Stimulated activated CD4-positive, alpha-beta T cell treated with anti-CD3 and anti-CD28 coated beads, Interleukin-1b, Interleukin-23, amount 100 ng/mL, for 24 hours (primary cell): ENCODE measurements around the gene AOC3.
"Not testable (repeated sequence)": the region's sequence is repeated elsewhere in the genome, so short reads cannot be mapped to it uniquely, and the experiment has no call there.

Experiments used
- DNase-seq, 4 experiments: peaks; one replicate each; pipeline ENCODE4 v3.0.0-alpha.2; 2020; ENCODE audit warnings: low read depth in 4 of 4, low spot score in 1 of 4

AOC3 gene

DNA sequence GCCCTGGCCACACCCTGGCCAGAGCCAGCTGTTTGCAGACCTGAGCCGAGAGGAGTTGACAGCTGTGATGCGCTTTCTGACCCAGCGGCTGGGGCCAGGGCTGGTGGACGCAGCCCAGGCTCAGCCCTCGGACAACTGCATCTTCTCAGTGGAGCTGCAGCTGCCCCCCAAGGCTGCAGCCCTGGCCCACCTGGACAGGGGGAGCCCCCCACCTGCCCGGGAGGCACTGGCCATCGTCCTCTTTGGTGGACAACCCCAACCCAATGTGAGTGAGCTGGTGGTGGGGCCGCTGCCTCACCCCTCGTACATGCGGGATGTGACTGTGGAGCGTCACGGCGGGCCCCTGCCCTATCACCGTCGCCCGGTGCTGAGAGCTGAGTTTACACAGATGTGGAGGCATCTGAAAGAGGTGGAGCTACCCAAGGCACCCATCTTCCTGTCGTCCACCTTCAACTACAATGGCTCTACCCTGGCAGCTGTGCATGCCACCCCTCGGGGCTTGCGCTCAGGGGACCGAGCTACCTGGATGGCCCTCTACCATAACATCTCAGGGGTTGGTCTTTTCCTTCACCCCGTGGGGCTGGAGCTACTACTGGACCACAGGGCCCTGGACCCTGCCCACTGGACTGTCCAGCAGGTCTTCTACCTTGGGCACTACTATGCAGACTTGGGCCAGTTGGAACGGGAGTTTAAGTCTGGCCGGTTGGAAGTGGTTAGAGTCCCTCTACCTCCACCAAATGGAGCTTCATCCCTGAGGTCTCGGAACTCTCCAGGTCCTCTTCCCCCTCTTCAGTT lies 6.0 kb upstream of the AOC3 start:
- no peak for DNase-seq

GRCh38 chr17:42845556-42845917 lies 5.5 kb upstream of the AOC3 start:
- no peak for DNase-seq

- DNase-seq = peak in 1 of 4 experiments; percentile 48
Observed at GRCh38 chr17:42845918-42846593, 4.9 kb upstream of the AOC3 start.

GRCh38 chr17:42846594-42847280 lies 4.3 kb upstream of the AOC3 start:
- DNase-seq = no peak

DNA sequence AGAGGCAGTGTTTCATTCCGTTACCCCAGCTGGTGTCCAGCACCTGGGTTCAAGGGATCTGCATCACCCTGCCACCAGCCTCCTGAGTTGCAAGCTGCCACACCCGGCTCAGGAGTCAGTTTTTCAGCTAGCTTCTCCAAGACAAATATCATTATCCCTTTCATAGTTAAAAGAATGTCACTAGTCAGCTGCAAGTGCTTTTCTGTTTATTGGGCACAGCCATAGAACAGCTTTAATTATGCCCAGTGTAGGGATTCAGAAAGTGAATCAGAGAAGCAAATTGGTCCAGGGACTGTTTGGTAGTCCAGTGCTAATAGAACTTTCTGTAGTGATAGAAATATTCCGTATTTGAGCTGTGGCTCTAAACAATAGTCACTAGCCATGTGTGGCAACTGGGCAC lies 2.9 kb upstream of the AOC3 start:
- DNase-seq = no peak

DNA sequence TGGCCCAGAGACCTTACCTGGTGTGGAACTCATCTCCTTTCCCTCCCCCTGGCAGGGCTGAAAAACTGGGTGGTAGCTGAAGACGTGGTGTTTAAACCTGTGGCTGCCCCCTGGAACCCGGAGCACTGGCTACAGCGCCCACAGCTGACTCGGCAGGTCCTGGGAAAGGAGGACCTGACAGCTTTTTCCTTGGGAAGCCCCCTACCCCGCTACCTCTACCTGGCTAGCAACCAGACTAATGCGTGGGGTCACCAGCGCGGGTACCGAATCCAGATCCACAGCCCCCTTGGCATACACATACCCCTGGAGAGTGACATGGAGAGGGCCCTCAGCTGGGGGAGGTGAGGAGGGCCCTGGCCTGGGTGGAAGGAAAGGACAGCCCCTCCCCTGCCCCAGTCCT lies 2.0 kb upstream of the AOC3 start:
- no peak for DNase-seq

DNA sequence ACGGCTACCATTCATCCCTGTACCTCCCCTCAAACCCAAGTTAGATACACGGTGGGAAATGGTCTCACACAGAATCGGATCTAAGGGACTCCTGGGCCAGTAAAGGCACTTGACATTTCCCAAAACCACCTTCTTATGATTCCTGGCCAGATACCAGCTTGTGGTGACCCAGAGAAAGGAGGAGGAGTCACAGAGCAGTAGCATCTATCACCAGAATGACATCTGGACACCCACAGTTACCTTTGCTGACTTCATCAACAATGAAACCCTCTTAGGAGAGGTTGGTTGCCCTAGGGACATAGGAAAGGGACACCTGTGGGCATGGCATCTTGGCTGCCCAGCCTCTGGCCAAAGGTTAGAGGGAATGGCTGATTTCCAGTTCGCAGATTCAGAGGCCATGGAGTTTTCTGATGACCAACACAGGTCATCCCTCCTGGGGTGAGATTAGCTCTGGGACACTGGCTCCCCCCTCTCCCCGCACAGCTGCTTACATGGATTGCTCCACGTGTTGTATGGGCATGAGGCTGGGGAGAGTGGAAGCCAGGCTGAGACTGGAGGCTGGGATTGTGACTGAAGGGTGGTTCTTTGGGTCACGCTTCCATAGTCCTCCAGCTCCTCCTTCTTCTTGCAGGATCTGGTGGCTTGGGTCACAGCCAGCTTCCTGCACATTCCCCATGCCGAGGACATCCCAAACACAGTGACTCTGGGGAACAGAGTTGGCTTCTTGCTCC lies 1.4 kb upstream of the AOC3 start:
- DNase-seq = no peak

DNA sequence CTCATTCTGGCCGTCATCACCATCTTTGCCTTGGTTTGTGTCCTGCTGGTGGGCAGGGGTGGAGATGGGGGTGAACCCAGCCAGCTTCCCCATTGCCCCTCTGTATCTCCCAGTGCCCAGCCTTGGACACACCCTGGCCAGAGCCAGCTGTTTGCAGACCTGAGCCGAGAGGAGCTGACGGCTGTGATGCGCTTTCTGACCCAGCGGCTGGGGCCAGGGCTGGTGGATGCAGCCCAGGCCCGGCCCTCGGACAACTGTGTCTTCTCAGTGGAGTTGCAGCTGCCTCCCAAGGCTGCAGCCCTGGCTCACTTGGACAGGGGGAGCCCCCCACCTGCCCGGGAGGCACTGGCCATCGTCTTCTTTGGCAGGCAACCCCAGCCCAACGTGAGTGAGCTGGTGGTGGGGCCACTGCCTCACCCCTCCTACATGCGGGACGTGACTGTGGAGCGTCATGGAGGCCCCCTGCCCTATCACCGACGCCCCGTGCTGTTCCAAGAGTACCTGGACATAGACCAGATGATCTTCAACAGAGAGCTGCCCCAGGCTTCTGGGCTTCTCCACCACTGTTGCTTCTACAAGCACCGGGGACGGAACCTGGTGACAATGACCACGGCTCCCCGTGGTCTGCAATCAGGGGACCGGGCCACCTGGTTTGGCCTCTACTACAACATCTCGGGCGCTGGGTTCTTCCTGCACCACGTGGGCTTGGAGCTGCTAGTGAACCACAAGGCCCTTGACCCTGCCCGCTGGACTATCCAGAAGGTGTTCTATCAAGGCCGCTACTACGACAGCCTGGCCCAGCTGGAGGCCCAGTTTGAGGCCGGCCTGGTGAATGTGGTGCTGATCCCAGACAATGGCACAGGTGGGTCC lies 607 bp downstream of the AOC3 start:
- not testable (repeated sequence) for DNase-seq

DNA sequence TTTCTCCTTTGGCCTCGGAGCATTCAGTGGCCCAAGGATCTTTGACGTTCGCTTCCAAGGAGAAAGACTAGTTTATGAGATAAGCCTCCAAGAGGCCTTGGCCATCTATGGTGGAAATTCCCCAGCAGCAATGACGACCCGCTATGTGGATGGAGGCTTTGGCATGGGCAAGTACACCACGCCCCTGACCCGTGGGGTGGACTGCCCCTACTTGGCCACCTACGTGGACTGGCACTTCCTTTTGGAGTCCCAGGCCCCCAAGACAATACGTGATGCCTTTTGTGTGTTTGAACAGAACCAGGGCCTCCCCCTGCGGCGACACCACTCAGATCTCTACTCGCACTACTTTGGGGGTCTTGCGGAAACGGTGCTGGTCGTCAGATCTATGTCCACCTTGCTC lies 1.4 kb downstream of the AOC3 start:
- DNase-seq = no peak

DNA sequence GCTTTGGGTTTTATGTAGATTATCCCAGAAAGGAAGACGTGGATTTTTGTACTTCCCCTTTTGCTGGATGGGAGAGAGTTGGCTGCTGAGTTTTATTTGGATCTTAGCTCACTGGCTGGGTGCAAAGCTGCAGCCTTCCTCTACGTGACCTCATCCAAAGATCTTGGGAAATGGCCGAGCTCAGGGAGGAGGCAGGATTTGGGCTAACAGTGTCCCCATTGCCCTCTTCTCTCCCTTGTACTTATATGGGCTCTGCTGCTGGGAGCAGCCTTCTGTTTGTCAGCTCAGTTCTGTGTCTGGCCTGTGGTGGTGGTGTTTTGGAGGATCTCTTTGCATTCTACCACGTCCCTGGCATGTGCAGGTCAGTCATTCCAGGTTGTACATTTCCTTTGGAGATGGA lies 2.0 kb downstream of the AOC3 start:
- no peak for DNase-seq

GRCh38 chr17:42853597-42853967 lies 2.6 kb downstream of the AOC3 start:
- no peak for DNase-seq

DNA sequence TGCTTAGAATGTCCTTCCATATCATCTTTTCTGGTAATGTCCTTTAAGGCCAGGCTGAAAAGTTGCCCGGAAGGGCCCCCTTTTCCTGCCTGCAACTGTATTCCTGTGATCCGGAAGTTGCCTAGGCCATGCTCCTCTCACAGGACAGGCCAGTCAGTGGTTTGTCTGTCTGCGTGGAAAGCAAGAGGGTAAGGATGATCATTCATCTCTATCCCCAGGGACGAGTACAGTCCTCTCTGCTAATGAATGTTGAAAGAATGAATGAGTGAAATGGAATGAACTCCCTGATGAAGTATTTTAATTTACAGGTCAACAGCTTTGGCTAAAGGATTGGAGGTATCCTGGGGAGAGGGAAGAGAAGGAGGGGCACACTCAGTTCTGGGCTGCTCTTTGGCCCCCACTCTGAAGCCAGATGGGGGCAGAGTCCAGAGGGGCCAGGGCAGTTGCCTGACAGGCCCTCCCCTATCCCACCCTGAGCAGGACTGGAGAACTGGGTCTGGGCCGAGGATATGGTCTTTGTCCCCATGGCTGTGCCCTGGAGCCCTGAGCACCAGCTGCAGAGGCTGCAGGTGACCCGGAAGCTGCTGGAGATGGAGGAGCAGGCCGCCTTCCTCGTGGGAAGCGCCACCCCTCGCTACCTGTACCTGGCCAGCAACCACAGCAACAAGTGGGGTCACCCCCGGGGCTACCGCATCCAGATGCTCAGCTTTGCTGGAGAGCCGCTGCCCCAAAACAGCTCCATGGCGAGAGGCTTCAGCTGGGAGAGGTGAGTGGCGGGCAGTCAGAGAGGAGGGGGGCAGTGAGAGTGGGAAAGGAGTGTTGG lies 3.2 kb downstream of the AOC3 start:
- DNase-seq = no peak

- DNase-seq = no peak
Observed at GRCh38 chr17:42855048-42855596, 4.1 kb downstream of the AOC3 start.

DNA sequence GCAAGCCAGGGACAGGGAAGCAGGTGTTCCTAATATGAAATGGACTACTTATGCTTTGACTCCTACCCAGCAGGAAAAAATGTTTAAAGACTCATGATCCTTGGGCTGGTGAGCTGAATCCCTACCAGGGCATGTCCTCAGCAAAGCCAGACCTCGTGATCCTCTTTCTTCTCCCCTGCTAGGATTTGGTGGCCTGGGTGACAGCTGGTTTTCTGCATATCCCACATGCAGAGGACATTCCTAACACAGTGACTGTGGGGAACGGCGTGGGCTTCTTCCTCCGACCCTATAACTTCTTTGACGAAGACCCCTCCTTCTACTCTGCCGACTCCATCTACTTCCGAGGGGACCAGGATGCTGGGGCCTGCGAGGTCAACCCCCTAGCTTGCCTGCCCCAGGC lies 5.1 kb downstream of the AOC3 start:
- not testable (repeated sequence) for DNase-seq

- DNase-seq = not testable (repeated sequence)
Observed at GRCh38 chr17:42856516-42856915, 5.5 kb downstream of the AOC3 start.

DNA sequence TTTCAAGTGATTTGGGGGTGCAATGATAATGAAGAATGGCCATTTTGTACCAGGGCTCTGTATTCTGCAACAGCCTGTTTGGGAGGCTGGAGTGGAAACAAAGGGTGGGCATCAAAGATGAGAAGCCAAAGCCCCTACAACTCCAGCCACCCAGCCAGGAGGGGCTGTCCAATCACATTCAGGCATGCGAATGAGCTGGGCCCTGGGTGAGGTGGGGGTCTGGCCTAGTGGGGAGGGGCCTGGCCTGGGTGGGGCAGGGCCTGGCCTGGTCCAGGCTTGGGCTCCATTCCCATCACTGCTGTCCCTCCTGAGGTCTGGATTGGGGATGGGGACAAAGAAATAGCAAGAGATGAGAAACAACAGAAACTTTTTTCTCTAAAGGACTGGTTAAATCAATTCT lies 6.4 kb downstream of the AOC3 start:
- no peak for DNase-seq

- no peak for DNase-seq
Observed at GRCh38 chr17:42865638-42866094, 14.7 kb downstream of the AOC3 start.

GRCh38 chr17:42866216-42866615 lies 15.2 kb downstream of the AOC3 start:
- DNase-seq = no peak
